Progenitor cell of endocrine pancreas (in vitro differentiated cells): ENCODE data around the gene TSPAN2. TPM values are rescaled to one million over a fixed set of nuclear protein-coding genes. Genes with fewer than 3 reads are reported as not detected.
"Not testable (repeated sequence)": the region's sequence is repeated elsewhere in the genome, so short reads cannot be mapped to it uniquely, and the experiment has no call there.

ENCODE experiments used
- DNase-seq: peaks from one replicate; pipeline ENCODE4 v3.0.0; 2021; ENCODE audit warnings: low spot score; ENCODE audit not compliant: unreplicated experiment
- H3K27ac Mint-ChIP-seq: 2 replicates; pipeline ENCODE4 v1.8.0; 2021; ENCODE audit warnings: mild to moderate bottlenecking, moderate library complexity, mixed read lengths
- H3K27me3 Mint-ChIP-seq: 2 replicates; pipeline ENCODE4 v1.8.0; 2021; ENCODE audit warnings: mixed read lengths
- H3K36me3 Mint-ChIP-seq: 2 replicates; pipeline ENCODE4 v1.8.0; 2022; ENCODE audit warnings: mixed read lengths; ENCODE audit not compliant: insufficient read depth
- H3K4me1 Mint-ChIP-seq: 2 replicates; pipeline ENCODE4 v1.8.0; 2021; ENCODE audit warnings: low read depth, mixed read lengths
- H3K4me3 Mint-ChIP-seq: 2 replicates; pipeline ENCODE4 v1.8.0; 2021; ENCODE audit warnings: low read depth, mild to moderate bottlenecking, moderate library complexity, mixed read lengths
- H3K9me3 Mint-ChIP-seq: 2 replicates; pipeline ENCODE4 v1.8.0; 2021; ENCODE audit warnings: low read depth, mixed read lengths
- CTCF ChIP-seq: fragments of 200-600 bp; sonication (generic); IDR thresholded peaks from one replicate; pipeline ENCODE4 v1.5.0; 2021; ENCODE audit warnings: antibody characterized with exemption, mild to moderate bottlenecking; ENCODE audit not compliant: unreplicated experiment
- total RNA-seq: library from RNA; stranded (reverse); gene quantifications from 2 replicates; pipeline ENCODE4 v1.2.1, GENCODE V29; 2021

Gene TSPAN2
- total RNA-seq, 1 donor from 2014 or later = 22.5 TPM

DNA sequence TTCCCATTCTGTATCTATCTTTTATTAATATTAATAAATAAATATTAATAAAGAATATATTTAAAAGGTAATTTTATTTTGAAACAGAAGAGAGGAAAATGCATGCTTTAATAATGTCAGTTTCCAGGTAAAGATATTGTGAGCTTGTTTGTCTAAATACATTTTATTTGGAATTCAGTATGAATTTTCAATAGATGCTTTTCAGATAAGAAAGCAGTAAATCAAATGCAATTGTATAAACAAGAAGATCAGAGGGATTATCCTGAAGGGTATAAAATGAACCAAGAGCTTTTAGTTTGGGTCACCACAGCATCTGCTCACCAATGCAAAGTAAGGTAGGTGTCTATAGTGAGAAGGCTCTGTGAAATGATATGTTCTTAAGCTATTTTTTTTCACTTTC, 59.8 kb downstream of the TSPAN2 start, which contains the start of gene TSHB:
Gene TSHB (plus strand): TSS at position 301 of the 400 bp plus-strand sequence. CDS start 3,537 bp downstream, outside the sequence.
- DNase-seq = no peak
- TF ChIP-seq CTCF = no peak
- H3K4me1 Mint-ChIP-seq = no peaks in the 10 kb centered on the region
- H3K4me3 Mint-ChIP-seq = no peak within 1 kb of the TSS
- no peaks in the 10 kb centered on the region for H3K36me3 Mint-ChIP-seq
- H3K9me3 Mint-ChIP-seq = peaks cover 3% of the 10 kb centered on the region
- H3K27ac Mint-ChIP-seq = no peak within 1 kb of the TSS
- H3K27me3 Mint-ChIP-seq = no peaks in the 10 kb centered on the region

DNA sequence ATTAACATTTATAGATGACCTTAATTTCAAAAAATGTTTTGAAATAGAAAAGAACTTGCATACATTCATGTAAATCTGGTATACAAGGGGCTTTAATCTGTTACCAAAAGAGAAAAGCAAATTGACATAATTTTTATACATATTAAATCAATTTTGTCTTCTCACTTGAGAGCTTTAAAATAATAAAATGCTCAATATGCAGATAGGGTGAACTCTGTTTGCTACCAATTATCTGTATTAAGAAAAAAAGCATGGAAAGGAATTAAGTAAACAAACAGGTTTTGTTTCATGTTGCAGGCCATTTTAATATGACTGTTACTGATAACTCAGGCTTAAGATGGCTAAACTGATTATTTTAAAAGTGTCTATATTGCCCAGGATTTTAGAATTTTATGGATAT, 65.7 kb downstream of the TSPAN2 start:
- H3K36me3 Mint-ChIP-seq = peaks cover 2% of the 10 kb centered on the region
- H3K4me3 Mint-ChIP-seq = no peak overlapping the region
- no peak overlapping the region for H3K27ac Mint-ChIP-seq
- no peaks in the 10 kb centered on the region for H3K4me1 Mint-ChIP-seq
- no peak for TF ChIP-seq CTCF
- no peaks in the 10 kb centered on the region for H3K27me3 Mint-ChIP-seq
- peaks cover 3% of the 10 kb centered on the region for H3K9me3 Mint-ChIP-seq
- DNase-seq = no peak

GRCh38 chr1:115021145-115021544, 68.2 kb downstream of the TSPAN2 start:
- Mint-ChIP-seq H3K4me3 (no peak overlapping the region), H3K27me3 (no peaks in the 10 kb centered on the region), H3K9me3 (no peaks in the 10 kb centered on the region), H3K36me3 (peaks cover 2% of the 10 kb centered on the region), H3K27ac (no peak overlapping the region), H3K4me1 (no peaks in the 10 kb centered on the region)
- DNase-seq = no peak
- no peak for TF ChIP-seq CTCF

GRCh38 chr1:115019549-115019948, 69.8 kb downstream of the TSPAN2 start:
- not testable (repeated sequence) for H3K9me3 Mint-ChIP-seq, H3K27ac Mint-ChIP-seq, H3K27me3 Mint-ChIP-seq, H3K4me1 Mint-ChIP-seq, DNase-seq, H3K4me3 Mint-ChIP-seq, H3K36me3 Mint-ChIP-seq

GRCh38 chr1:115013792-115014191, 75.5 kb downstream of the TSPAN2 start:
- Mint-ChIP-seq H3K9me3 (peaks cover 14% of the 10 kb centered on the region), H3K27ac (no peak overlapping the region), H3K27me3 (no peaks in the 10 kb centered on the region), H3K4me3 (no peak overlapping the region), H3K4me1 (no peaks in the 10 kb centered on the region), H3K36me3 (no peaks in the 10 kb centered on the region)
- DNase-seq = no peak
- no peak for TF ChIP-seq CTCF

DNA sequence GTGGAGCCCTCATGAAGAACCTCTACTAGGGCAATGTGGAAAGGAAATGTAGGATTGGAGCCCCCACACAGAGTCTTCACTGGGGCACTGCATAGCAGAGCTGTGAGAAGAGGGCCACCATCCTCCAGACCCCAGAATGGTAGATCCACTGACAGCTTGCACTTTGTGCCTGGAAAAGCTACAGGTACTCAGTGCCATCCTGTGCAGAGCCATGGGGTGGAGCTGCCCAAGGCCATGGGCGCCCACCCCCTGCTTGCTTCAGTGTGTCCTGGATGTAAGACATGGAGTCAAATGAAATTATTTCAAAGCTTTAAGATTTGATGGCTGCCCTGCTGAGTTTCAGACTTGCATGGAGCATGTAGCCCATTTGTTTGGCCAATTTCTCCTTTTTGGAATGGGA, 76.9 kb downstream of the TSPAN2 start:
- no peak overlapping the region for H3K27ac Mint-ChIP-seq
- DNase-seq = no peak
- no peaks in the 10 kb centered on the region for H3K27me3 Mint-ChIP-seq
- no peaks in the 10 kb centered on the region for H3K36me3 Mint-ChIP-seq
- TF ChIP-seq CTCF = no peak
- peaks cover 14% of the 10 kb centered on the region for H3K9me3 Mint-ChIP-seq
- H3K4me3 Mint-ChIP-seq = no peak overlapping the region
- H3K4me1 Mint-ChIP-seq = no peaks in the 10 kb centered on the region
